Gastroesophageal sphincter (tissue), 3 donors: ENCODE measurements around the gene C1R.
"Not testable (repeated sequence)": the region's sequence is repeated elsewhere in the genome, so short reads cannot be mapped to it uniquely, and the experiment has no call there.

Source experiments
- EP300 ChIP-seq: sonication (generic); formaldehyde crosslinking; IDR thresholded peaks from one replicate; pipeline ENCODE4 v1.6.1; 2017; ENCODE audit warnings: antibody characterized with exemption, mild to moderate bottlenecking
- POLR2A ChIP-seq, 2 donors: fragments of 450-650 bp; IDR thresholded peaks; one replicate each; pipeline ENCODE4 v1.6.1; 2017; ENCODE audit warnings: antibody characterized with exemption in 2 of 2, mild to moderate bottlenecking in 2 of 2, moderate library complexity in 1 of 2
- POLR2AphosphoS5 ChIP-seq: sonication (generic); formaldehyde crosslinking; IDR thresholded peaks from one replicate; pipeline ENCODE4 v1.6.1; 2017; ENCODE audit warnings: antibody characterized with exemption
- TF ChIP-seq, protein P1 (sequence below), 4 experiments: fragments of 200-600 bp in 2 of 4; fragments of 450-650 bp in 2 of 4; sonication (generic) in 1 of 4; IDR thresholded peaks; one replicate each; pipeline ENCODE4 v1.5.1; 2017 to 2019; ENCODE audit warnings: antibody characterized with exemption in 4 of 4, mild to moderate bottlenecking in 2 of 4, moderate library complexity in 2 of 4

DNA sequence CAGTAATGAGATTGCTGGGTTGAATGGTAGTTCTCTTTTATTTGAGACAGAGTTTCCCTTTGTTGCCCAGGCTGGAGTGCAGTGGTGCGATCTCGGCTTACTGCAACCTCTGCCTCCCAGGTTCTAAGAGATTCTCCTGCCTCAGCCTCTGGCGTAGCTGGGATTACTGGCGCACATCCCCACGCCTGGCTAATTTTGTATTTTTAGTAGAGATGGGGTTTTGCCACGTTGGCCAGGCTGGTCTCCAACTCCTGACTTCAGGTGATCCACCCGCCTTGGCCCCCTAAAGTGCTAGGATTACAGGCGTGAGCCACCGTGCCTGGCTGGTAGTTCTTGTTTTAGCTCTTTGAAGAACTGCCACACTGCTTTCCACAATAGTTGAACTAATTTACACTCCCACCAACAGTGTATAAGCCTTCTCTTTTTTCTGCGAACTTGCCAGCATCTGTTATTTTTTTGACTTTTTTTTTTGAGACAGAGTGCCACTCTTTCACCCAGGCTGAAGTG, 42.7 kb downstream of the C1R start:
- TF ChIP-seq, protein P1, sequence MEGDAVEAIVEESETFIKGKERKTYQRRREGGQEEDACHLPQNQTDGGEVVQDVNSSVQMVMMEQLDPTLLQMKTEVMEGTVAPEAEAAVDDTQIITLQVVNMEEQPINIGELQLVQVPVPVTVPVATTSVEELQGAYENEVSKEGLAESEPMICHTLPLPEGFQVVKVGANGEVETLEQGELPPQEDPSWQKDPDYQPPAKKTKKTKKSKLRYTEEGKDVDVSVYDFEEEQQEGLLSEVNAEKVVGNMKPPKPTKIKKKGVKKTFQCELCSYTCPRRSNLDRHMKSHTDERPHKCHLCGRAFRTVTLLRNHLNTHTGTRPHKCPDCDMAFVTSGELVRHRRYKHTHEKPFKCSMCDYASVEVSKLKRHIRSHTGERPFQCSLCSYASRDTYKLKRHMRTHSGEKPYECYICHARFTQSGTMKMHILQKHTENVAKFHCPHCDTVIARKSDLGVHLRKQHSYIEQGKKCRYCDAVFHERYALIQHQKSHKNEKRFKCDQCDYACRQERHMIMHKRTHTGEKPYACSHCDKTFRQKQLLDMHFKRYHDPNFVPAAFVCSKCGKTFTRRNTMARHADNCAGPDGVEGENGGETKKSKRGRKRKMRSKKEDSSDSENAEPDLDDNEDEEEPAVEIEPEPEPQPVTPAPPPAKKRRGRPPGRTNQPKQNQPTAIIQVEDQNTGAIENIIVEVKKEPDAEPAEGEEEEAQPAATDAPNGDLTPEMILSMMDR (IDR thresholded peaks at IDR 0.05) = not testable (repeated sequence)
- not testable (repeated sequence) for TF ChIP-seq EP300; POLR2A (IDR thresholded peaks at IDR 0.05); POLR2AphosphoS5
